ENCODE data around the gene PEA15. TPM values are rescaled to one million over a fixed set of nuclear protein-coding genes. Genes with fewer than 3 reads are reported as not detected.

Gene PEA15
- total and polyA plus RNA-seq, 4 donors = 76.0 to 261 (median 136) TPM

- WGBS, 2 donors = 92 to 94% methylated on average over 6 of the region's 6 CpGs
- ATAC-seq (ENCODE audit: insufficient read depth, low FRiP score) (no peak), DNase-seq (no peak)
- Histone ChIP-seq H3K36me3 (ENCODE audit: control insufficient read depth in 4 of 4, insufficient read depth in 4 of 4, low read length in 4 of 4) (peaks cover 1 to 13% (median 6%) of the 10 kb centered on the region in 4 donors), H3K4me1 (ENCODE audit: control insufficient read depth in 5 of 5, insufficient read depth in 5 of 5, low read length in 5 of 5) (peaks cover 0 to 41% (median 25%) of the 10 kb centered on the region in 5 donors), H3K27ac (ENCODE audit: low read depth in 1 of 2, low read length in 1 of 2) (no peak overlapping the region), H3K9ac (ENCODE audit: insufficient read depth in 1 of 2, low read length in 2 of 2) (peak overlapping the region in 1 of 2 donors; percentile 32), H3K9me3 (ENCODE audit: control insufficient read depth in 4 of 4, insufficient read depth in 3 of 4, low read length in 3 of 4) (no peaks in the 10 kb centered on the region), H3K27me3 (ENCODE audit: control insufficient read depth in 3 of 3, insufficient read depth in 3 of 3, low read length in 2 of 3) (no peaks in the 10 kb centered on the region), H3K4me3 (no peak overlapping the region)
- TF ChIP-seq, protein P1, sequence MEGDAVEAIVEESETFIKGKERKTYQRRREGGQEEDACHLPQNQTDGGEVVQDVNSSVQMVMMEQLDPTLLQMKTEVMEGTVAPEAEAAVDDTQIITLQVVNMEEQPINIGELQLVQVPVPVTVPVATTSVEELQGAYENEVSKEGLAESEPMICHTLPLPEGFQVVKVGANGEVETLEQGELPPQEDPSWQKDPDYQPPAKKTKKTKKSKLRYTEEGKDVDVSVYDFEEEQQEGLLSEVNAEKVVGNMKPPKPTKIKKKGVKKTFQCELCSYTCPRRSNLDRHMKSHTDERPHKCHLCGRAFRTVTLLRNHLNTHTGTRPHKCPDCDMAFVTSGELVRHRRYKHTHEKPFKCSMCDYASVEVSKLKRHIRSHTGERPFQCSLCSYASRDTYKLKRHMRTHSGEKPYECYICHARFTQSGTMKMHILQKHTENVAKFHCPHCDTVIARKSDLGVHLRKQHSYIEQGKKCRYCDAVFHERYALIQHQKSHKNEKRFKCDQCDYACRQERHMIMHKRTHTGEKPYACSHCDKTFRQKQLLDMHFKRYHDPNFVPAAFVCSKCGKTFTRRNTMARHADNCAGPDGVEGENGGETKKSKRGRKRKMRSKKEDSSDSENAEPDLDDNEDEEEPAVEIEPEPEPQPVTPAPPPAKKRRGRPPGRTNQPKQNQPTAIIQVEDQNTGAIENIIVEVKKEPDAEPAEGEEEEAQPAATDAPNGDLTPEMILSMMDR (IDR thresholded peaks at IDR 0.05; ENCODE audit: control extremely low read depth, extremely low read depth) = no peak
Observed at GRCh38 chr1:160257411-160258015, 52.3 kb downstream of the PEA15 start.

- Histone ChIP-seq H3K27me3 (ENCODE audit: control insufficient read depth in 3 of 3, insufficient read depth in 3 of 3, low read length in 2 of 3) (no peaks in the 10 kb centered on the region), H3K9ac (ENCODE audit: insufficient read depth in 1 of 2, low read length in 2 of 2) (no peak overlapping the region), H3K36me3 (ENCODE audit: control insufficient read depth in 4 of 4, insufficient read depth in 4 of 4, low read length in 4 of 4) (peaks cover 1 to 9% (median 6%) of the 10 kb centered on the region in 4 donors), H3K9me3 (ENCODE audit: control insufficient read depth in 4 of 4, insufficient read depth in 3 of 4, low read length in 3 of 4) (no peaks in the 10 kb centered on the region), H3K4me3 (no peak overlapping the region), H3K4me1 (ENCODE audit: control insufficient read depth in 5 of 5, insufficient read depth in 5 of 5, low read length in 5 of 5) (peaks cover 0 to 46% (median 25%) of the 10 kb centered on the region in 5 donors), H3K27ac (ENCODE audit: low read depth in 1 of 2, low read length in 1 of 2) (peak overlapping the region in 1 of 2 donors; percentile 27)
- 87 to 90% methylated on average over 7 of the region's 7 CpGs for WGBS, 2 donors
- TF ChIP-seq, protein P1 (IDR thresholded peaks at IDR 0.05; ENCODE audit: control extremely low read depth, extremely low read depth) = no peak
- DNase-seq = no peak
- no peak for ATAC-seq (ENCODE audit: insufficient read depth, low FRiP score)
Observed at GRCh38 chr1:160258177-160258798, 53.1 kb downstream of the PEA15 start.

DNA sequence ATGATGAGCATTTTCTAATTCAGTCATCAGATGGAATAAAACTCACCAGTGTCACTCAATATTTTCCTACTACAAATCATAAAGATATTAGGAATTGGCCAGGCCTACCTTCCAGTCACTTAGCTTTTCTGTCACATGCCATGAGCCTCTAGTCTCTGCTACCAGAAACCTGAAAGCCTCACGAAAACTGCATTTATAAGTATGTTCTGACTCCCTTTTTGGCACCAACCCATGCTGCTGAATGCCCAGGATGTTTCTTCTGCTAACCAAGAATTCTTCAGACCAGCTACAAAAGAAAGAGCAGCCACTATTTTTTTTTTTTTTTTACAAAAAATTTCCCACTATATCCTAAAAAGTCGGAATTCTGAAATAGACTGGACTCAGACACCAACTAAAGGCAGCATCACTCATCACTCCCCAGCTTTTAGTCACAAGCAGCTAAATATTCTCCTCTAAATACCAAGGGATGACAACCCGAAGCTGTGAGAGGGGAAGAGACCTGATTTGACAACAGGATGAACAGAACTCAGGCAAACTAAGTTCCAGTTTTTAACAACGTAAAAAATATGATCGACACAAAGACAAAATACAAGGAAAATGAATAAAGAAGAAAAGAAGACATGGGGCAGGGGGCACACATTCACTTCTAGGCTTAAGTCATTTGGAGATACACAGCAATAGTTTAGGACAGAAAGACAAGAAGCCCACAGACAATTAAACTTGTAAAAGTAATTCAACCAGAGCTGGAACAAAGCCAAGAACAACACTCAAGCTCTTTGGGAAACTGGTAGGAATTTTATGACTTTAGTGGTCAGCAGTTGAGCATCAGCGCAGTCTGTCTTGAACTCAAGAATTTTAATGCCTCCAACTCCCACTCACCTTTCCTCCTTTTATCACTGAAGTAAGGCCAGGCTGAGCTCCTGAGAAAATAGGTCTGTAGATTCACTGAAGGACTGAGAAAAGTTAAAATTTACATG lies 55.5 kb downstream of the PEA15 start:
- H3K4me3 ChIP-seq = no peak overlapping the region
- ATAC-seq (ENCODE audit: insufficient read depth, low FRiP score) (no peak), DNase-seq (peak; percentile 19 to 78 (median 75))
- no peaks in the 10 kb centered on the region for H3K9me3 ChIP-seq (ENCODE audit: control insufficient read depth in 4 of 4, insufficient read depth in 3 of 4, low read length in 3 of 4)
- peak overlapping the region; percentile 7 to 94 for H3K9ac ChIP-seq (ENCODE audit: insufficient read depth in 1 of 2, low read length in 2 of 2)
- H3K4me1 ChIP-seq (ENCODE audit: control insufficient read depth in 5 of 5, insufficient read depth in 5 of 5, low read length in 5 of 5) = peaks cover 0 to 46% (median 25%) of the 10 kb centered on the region in 5 donors
- peaks cover 0 to 9% (median 2%) of the 10 kb centered on the region in 4 donors for H3K36me3 ChIP-seq (ENCODE audit: control insufficient read depth in 4 of 4, insufficient read depth in 4 of 4, low read length in 4 of 4)
- peak overlapping the region in 1 of 2 donors; percentile 97 for H3K27ac ChIP-seq (ENCODE audit: low read depth in 1 of 2, low read length in 1 of 2)
- H3K27me3 ChIP-seq (ENCODE audit: control insufficient read depth in 3 of 3, insufficient read depth in 3 of 3, low read length in 2 of 3) = no peaks in the 10 kb centered on the region
- TF ChIP-seq, protein P1 (IDR thresholded peaks at IDR 0.05; ENCODE audit: control extremely low read depth, extremely low read depth) = no peak
- WGBS, 2 donors = 40 to 47% methylated on average over 6 of the region's 6 CpGs

Data from lung (tissue), 12 donors.